Peyer's patch (tissue), 4 donors: ENCODE results near the gene RAP2A. TPM values are rescaled to one million over a fixed set of nuclear protein-coding genes. Genes with fewer than 3 reads are reported as not detected.

ENCODE experiments used
- DNase-seq, 3 donors: peaks; one replicate each; pipeline ENCODE4 v3.0.0-alpha.2; 2017 to 2019
- H3K27ac ChIP-seq, 4 donors: fragments of 200-600 bp; sonication (generic); one replicate each; pipeline ENCODE4 v1.5.1; 2016 to 2019
- H3K27me3 ChIP-seq, 2 donors: fragments of 200-600 bp; sonication (generic); one replicate each; pipeline ENCODE4 v1.5.1; 2019
- H3K36me3 ChIP-seq, 3 donors: fragments of 200-600 bp; sonication (generic); one replicate each; pipeline ENCODE4 v1.5.1; 2016 to 2019
- H3K4me1 ChIP-seq, 4 donors: fragments of 200-600 bp; sonication (generic); one replicate each; pipeline ENCODE4 v1.5.1; 2016 to 2019
- H3K4me3 ChIP-seq, 4 donors: fragments of 200-600 bp; sonication (generic); 1 replicate in 3 of 4; 2 replicates in 1 of 4; pipeline ENCODE4 v1.5.1; 2016 to 2019; ENCODE audit warnings: mild to moderate bottlenecking in 1 of 4
- H3K9me3 ChIP-seq, 4 donors: fragments of 200-600 bp; sonication (generic); one replicate each; pipeline ENCODE4 v1.5.1; 2016 to 2019; ENCODE audit warnings: mild to moderate bottlenecking in 1 of 4
- CTCF ChIP-seq, 6 experiments: fragments of 450-650 bp in 4 of 6; fragments of 200-600 bp in 2 of 6; sonication (generic) in 1 of 6; IDR thresholded peaks; one replicate each; pipeline ENCODE4 v1.5.1; 2017 to 2019; ENCODE audit warnings: antibody characterized with exemption in 6 of 6, mild to moderate bottlenecking in 3 of 6, moderate library complexity in 1 of 6
- POLR2A ChIP-seq, 2 donors: fragments of 450-650 bp; IDR thresholded peaks; one replicate each; pipeline ENCODE4 v1.5.1; 2017; ENCODE audit warnings: antibody characterized with exemption in 2 of 2, mild to moderate bottlenecking in 2 of 2, moderate library complexity in 2 of 2
- total RNA-seq, 4 donors: library from RNA; depleted of rRNA; stranded (reverse); fragments of >200 nt; gene quantifications; one replicate each; pipeline ENCODE4 v1.1.0, GENCODE V29; 2016

RAP2A gene
- total RNA-seq, 4 donors from 2014 or later = 8.7 to 19.8 (median 16.4) TPM

GRCh38 chr13:97478247-97478646 lies 44.3 kb downstream of the RAP2A start:
- no peaks in the 10 kb centered on the region for H3K9me3 ChIP-seq
- H3K27ac ChIP-seq = no peak overlapping the region
- TF ChIP-seq CTCF (IDR thresholded peaks at IDR 0.05) (no peak), POLR2A (IDR thresholded peaks at IDR 0.05) (no peak)
- H3K36me3 ChIP-seq = no peaks in the 10 kb centered on the region
- no peak overlapping the region for H3K4me3 ChIP-seq
- no peak for DNase-seq
- no peaks in the 10 kb centered on the region for H3K27me3 ChIP-seq
- no peaks in the 10 kb centered on the region for H3K4me1 ChIP-seq

GRCh38 chr13:97483465-97483864 lies 49.5 kb downstream of the RAP2A start:
- Histone ChIP-seq H3K9me3 (no peaks in the 10 kb centered on the region), H3K4me3 (no peak overlapping the region), H3K4me1 (no peaks in the 10 kb centered on the region), H3K36me3 (no peaks in the 10 kb centered on the region), H3K27me3 (no peaks in the 10 kb centered on the region), H3K27ac (no peak overlapping the region)
- no peak for DNase-seq
- TF ChIP-seq POLR2A (IDR thresholded peaks at IDR 0.05) (no peak), CTCF (IDR thresholded peaks at IDR 0.05) (no peak)

GRCh38 chr13:97484301-97484700 lies 50.3 kb downstream of the RAP2A start:
- no peak overlapping the region for H3K4me3 ChIP-seq
- H3K36me3 ChIP-seq = no peaks in the 10 kb centered on the region
- no peak overlapping the region for H3K27ac ChIP-seq
- H3K9me3 ChIP-seq = no peaks in the 10 kb centered on the region
- DNase-seq = no peak
- H3K27me3 ChIP-seq = no peaks in the 10 kb centered on the region
- no peak for TF ChIP-seq CTCF (IDR thresholded peaks at IDR 0.05)
- TF ChIP-seq POLR2A (IDR thresholded peaks at IDR 0.05) = no peak
- no peaks in the 10 kb centered on the region for H3K4me1 ChIP-seq

GRCh38 chr13:97485320-97485719 lies 51.4 kb downstream of the RAP2A start:
- TF ChIP-seq CTCF (IDR thresholded peaks at IDR 0.05) = no peak
- TF ChIP-seq POLR2A (IDR thresholded peaks at IDR 0.05) = no peak
- Histone ChIP-seq H3K9me3 (no peaks in the 10 kb centered on the region), H3K27me3 (no peaks in the 10 kb centered on the region), H3K4me1 (no peaks in the 10 kb centered on the region), H3K36me3 (no peaks in the 10 kb centered on the region), H3K4me3 (no peak overlapping the region), H3K27ac (no peak overlapping the region)
- no peak for DNase-seq

GRCh38 chr13:97490702-97491307 lies 56.8 kb downstream of the RAP2A start:
- no peak for DNase-seq
- Histone ChIP-seq H3K4me3 (no peak overlapping the region), H3K27ac (no peak overlapping the region), H3K27me3 (no peaks in the 10 kb centered on the region), H3K9me3 (no peaks in the 10 kb centered on the region), H3K4me1 (no peaks in the 10 kb centered on the region), H3K36me3 (no peaks in the 10 kb centered on the region)
- TF ChIP-seq CTCF (IDR thresholded peaks at IDR 0.05) = no peak
- no peak for TF ChIP-seq POLR2A (IDR thresholded peaks at IDR 0.05)

GRCh38 chr13:97491452-97491851 lies 57.5 kb downstream of the RAP2A start:
- H3K4me3 ChIP-seq = no peak overlapping the region

More at GRCh38 chr13:97491452-97491851, 57.5 kb downstream of the RAP2A start:
- no peaks in the 10 kb centered on the region for H3K36me3 ChIP-seq
- no peak overlapping the region for H3K27ac ChIP-seq
- H3K4me1 ChIP-seq = no peaks in the 10 kb centered on the region
- no peaks in the 10 kb centered on the region for H3K27me3 ChIP-seq
- no peaks in the 10 kb centered on the region for H3K9me3 ChIP-seq
- TF ChIP-seq POLR2A (IDR thresholded peaks at IDR 0.05) = no peak
- no peak for DNase-seq
